HG03342 (cell line): ENCODE data around the gene SLC23A1.
"Not testable (repeated sequence)": the region's sequence is repeated elsewhere in the genome, so short reads cannot be mapped to it uniquely, and the experiment has no call there.

Experiments
- ATAC-seq: cut with Tn5 transposase; IDR thresholded peaks from one replicate; pipeline ENCODE4 v1.9.1; 2021; ENCODE audit warnings: mild to moderate bottlenecking, moderate library complexity; ENCODE audit not compliant: unreplicated experiment

Gene SLC23A1

GRCh38 chr5:139390639-139391569, 7.8 kb upstream of the SLC23A1 start:
- ATAC-seq: no peak

- ATAC-seq: peak; percentile 41
These were observed 6.9 kb upstream of the SLC23A1 start, which contains the start of gene MZB1 for GRCh38 chr5:139389701-139390638. TSS of gene MZB1 (minus strand) at chr5:139389913. CDS start at chr5:139389856, 57 bp downstream.

GRCh38 chr5:139388198-139388821, 5.2 kb upstream of the SLC23A1 start:
- ATAC-seq: no peak

GRCh38 chr5:139387611-139388197, 4.6 kb upstream of the SLC23A1 start:
- ATAC-seq: no peak

GRCh38 chr5:139386956-139387355, 3.9 kb upstream of the SLC23A1 start:
- not testable (repeated sequence) for ATAC-seq

GRCh38 chr5:139386050-139386438, 2.9 kb upstream of the SLC23A1 start:
- ATAC-seq: no peak

- no peak for ATAC-seq
These were observed 2.3 kb upstream of the SLC23A1 start for GRCh38 chr5:139385061-139386049.

DNA sequence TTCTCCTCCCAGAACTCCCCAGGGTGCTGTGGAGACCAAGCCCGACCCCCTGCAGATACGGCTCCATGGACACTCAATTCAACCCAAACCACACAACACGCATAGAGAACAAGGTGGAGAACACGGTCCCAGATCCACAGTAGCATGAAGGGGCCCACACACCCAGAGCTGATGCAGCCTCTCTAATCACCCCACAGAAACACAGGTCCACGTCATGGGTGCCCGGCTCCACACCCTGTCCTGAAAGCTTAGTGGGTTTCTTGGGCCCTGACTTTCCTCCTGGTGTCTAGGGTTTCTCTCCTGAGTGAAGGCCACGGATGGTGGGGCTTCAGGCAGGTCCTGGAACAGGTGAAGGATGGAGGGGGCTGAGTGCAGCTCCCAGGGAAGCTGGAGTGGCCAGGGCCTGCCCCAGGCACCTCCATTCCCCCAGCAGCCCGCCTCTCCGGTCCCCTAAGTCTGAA, 1.5 kb upstream of the SLC23A1 start:
- no peak for ATAC-seq

DNA sequence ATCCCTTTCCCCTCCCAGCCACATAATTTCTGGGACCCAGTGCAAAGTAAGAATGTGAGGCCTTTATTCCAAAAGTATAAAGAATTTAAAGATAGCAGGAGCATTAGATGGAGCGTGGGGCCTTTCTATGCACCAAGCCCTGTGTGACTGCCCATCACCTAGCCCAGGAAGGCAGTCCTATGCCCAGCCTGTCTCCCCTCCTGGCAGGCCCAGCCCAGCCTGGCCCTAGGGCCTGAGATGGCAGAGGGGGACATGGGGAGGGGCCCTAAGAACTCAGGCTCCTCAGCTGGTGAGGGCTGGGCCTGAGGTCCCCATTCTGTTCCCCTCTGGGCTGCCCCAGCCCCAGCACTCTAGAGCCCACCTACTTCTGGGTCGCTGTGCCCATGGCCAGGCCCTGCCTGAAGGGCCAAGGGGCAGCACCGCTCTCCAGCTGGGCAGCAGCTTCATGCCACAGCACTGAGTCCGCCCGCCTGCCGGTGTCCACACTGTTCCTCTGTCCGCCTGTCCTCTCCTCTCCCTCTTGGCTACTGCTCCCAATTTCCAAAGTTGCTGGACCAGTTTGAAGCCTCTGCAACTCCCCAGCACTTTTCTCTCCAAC, 995 bp upstream of the SLC23A1 start:
- ATAC-seq: no peak

DNA sequence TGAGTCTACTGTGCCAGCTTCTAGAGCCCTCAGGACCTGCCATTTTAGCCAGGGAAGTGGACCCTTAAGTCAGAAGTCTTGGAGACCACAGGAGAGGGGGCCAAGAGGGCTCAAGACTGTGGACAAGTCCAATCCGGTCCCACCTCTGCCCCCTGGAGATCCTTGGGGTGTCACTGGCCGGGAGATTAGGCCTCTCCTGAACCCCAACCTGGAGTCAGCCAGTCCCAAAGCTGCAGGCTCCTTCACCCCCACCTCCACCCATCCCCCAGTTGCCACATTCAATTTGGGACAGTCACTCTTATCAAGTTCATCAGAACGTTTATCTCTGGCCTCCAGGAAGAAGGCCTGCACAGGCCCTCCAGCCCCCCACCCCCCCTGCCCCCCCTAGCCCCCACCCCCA, 290 bp downstream of the SLC23A1 start:
- no peak for ATAC-seq

- ATAC-seq: no peak
These were observed 998 bp downstream of the SLC23A1 start for GRCh38 chr5:139381837-139382761.

- ATAC-seq: no peak
These were observed 3.3 kb downstream of the SLC23A1 start for GRCh38 chr5:139379626-139380449.

DNA sequence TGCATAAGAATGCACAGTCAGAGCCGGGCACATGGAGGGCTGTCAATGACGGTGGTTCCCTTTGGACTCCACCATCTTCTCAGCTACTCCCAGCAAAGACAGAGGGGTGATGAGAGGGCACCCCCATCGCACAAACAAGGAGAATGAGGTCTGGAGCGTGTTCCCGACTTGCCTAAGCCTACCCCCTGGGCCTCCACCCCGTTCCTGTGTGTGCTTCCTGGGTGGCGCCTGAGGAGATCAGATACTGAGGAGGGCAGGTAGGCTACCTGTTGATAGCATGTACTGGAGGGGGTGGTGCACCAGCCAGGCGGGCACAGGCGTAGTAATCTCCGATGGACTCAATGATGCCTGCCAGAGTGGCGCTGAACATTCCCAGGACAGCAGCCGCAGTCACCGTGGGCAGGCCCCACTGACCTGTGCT, 4.1 kb downstream of the SLC23A1 start:
- ATAC-seq: no peak

GRCh38 chr5:139378101-139378825, 4.8 kb downstream of the SLC23A1 start:
- no peak for ATAC-seq

DNA sequence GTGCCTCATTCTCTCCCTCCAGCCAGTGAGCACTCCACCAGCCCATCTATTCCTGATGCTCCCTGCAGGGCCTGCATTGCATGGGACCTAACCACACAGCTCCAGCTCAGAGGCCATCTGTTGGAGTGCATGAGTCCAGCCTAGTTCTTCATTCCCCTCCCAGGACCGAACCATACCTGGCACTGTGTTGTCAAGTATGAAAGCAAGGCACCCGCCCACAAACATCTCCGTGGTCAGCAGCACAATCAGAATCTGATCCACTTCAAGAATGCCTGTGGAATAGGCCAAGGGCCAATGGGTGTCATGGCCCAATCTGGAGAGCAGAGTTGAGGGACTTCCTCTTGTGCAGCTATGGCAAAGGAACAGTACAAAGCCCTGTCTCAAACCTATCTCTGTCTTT, 5.9 kb downstream of the SLC23A1 start:
- ATAC-seq: no peak

DNA sequence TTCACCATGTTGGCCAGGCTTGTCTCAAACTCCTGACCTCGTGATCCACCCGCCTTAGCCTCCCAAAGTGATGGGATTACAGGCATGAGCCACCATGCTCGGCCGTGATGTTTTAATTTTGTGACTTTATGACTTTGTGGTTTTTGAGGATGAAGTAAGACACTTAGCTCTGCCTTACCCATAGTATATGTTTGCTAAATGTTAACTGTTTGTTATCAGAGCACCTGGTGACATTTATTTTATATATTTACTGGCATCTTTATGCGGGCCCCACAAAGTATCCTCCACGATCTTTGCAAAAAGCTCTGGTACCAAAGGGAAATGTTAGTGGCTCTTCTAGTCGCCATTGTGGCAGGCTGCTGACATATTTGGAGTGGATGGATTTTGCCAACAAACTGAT, 6.7 kb downstream of the SLC23A1 start:
- ATAC-seq: no peak
